GM21390 (cell line): Measurements from ENCODE around the gene KRTAP26-1.

ENCODE experiments used
- ATAC-seq: cut with Tn5 transposase; IDR thresholded peaks from one replicate; pipeline ENCODE4 v1.9.1; 2021; ENCODE audit not compliant: unreplicated experiment

KRTAP26-1 gene

DNA sequence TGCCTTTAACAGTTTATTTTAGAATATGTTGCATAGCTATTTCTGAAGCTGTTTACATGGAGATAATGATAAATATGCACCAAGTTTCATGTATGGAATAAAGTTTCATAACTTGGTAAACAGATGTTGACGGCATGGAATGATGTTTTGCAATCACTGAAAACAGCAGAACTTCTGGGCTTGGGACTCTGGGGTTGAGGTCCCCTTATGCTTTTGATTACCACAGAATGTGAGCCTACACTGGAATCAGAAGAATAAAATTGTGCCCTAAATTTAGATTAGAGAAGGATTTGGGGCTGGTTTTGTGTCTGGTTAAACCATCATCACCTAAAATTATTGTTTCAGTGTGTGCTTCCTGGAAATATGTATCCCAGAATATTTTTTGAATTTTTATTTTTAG is 48.5 kb downstream of the KRTAP26-1 start:
- no peak for ATAC-seq

DNA sequence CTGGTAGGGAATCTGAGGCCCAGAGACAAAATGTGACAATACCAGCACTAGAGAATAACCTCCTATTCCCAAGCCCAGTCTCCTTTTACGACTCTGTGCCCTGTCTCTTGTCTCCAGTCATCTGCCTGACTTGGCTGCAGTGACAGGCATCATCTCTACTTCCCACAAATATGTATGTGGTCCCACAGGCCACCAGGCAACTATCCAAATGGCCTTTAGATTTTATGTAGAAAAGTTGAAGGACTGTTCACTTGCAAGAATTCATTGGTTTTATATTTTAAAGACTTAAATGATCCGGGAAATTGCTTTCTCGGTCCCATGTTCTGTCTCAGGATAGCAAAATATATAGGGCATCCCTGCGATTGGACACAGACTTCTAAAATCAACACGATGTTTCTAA is 49.0 kb downstream of the KRTAP26-1 start:
- ATAC-seq, result no peak

DNA sequence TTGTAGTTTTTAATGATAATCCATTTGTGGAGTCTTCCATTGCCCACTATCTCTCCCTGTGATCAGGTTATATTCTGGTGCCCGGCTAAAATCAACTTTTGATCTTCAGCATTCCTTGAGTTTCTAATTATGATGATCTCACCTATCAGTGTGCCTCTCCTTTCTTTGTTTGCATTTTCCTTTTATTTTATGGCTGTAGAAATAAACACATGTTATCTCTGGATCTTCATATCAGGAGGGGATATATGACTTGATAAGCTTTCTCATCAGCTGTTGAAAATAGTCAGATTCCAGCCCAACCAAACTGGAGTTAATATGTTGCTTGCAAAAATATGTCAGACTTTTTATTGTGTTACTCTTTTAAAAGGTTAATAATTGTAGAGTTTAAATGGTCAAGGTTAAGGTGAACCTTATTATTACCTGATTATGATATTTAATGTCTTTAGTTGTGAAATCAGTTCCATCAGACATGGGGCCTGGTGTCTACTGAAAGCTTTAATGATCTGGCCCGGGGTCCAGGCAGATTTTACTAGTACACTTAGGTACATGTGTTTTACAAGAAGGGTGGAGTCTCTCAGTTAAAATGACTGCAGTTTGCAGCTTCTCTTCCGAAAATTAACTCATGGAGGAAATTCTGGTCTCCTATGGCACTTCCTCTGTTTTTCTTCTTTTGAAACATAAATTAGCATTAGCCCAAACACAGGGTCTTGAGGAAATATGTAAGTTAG is 50.1 kb downstream of the KRTAP26-1 start:
- ATAC-seq, result no peak
